T47D (cell line): ENCODE data around the gene EMID1.

Experiments
- DNase-seq, 2 experiments: peaks; one replicate each; pipeline versions ENCODE4 v3.0.0 to v3.0.0-alpha.2; 2011 to 2012; ENCODE audit warnings: low read depth in 1 of 2, low spot score in 1 of 2
- JUND ChIP-seq: IDR thresholded peaks from 2 replicates; pipeline ENCODE4 v1.6.1; 2012; ENCODE audit warnings: low read depth
- in situ Hi-C: cut with HindIII; loops from 2 replicates; pipeline ENCODE4 v1.10.0; 2016; ENCODE audit warnings: low sequenced_read_pairs, low pct_unique_long_range_greater_than_20kb

Gene EMID1

DNA sequence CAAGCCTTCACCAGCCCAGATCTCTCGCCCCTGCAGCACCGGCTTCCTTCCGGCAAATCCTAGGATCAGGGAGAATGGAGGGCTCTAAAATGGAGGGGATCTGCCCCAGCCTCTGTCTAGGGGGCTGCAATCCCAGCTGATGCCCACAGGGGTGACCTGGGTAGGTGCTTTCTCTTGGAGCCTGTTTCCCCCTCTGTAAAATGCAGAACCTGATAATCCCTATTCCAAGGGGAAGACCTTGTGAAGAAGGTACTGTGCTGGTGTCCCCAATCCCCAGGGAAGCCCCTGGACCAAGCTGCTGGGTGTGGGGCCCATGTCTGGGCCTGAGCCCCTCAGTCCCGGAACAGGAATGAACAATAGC lies 2.8 kb downstream of the EMID1 start:
- in situ Hi-C loops: no loop called here
- no peak for DNase-seq
- no peak for TF ChIP-seq JUND

DNA sequence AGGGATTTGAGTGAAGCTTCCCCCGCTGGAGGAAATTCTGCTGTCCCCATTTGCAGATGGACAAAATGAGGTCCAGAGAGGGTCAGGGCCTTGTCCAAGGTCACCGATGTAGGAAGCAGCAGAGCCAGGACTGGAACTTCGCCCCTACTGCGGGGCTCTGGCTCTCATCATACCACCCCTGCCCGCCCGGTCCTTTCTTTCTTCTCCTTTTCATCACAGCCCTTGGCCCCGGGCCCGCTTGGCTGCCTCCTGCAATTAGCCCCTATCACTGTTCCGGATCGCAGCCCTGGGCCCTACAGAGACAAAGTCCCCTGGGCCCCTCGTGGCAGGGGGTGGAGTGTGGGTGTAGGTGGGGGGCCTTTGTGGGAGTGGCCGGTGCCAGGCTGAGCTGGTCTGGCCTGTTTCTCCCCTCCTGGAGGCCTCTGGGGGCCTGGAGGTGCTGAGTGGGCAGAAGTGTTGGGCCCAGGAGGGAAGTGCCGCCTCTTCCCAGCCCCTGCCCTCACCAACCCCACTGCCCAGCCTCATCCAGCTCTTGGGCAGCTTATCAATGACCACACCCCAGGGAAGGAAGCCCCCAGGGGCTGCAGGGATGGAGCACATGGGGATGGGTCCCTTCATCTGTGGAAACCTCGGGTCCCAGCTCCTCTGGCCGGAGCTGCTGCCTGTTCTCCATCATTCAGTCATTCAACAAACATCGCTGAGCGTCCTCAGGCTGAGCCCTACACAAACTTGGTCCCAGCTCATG lies 3.4 kb downstream of the EMID1 start:
- TF ChIP-seq JUND: no peak
- in situ Hi-C loops: no loop called here
- DNase-seq: no peak

DNA sequence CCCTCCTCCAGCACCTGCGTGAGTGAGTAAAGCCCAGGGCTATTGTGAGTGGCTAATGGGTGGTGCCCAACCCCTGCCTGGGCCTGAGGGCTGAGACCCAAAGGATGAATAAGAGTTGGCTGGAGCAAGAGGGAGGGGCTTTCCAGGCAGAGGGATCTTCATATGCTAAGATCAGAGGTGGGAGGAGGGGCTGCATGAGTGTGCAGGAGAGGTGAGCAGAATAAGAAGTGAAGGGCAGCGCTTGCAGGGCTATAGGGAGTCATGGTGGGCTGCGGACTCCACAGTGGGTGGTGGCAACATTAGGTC lies 3.9 kb downstream of the EMID1 start:
- in situ Hi-C loops: no loop called here

DNA sequence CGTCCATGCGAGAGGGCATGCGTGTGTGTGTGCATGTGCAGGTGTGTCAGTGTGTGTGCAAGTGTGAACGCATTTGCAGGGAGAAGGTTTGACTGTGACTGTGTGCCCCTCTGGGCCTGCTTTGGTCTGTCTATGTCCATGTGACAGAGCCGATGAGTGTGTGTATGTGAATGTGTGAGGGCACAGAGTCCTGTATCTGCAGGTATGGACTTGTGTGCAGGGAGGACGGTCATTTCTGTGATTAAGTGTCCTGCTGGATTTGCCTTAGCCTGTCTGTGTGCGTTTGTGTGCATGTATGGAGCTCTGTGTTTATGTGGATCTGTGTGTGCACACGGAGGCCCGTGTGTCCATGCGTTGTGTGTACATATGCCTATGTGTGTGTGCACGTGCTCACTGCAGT lies 5.4 kb downstream of the EMID1 start:
- no peak for DNase-seq
- in situ Hi-C loops: no loop called here
- TF ChIP-seq JUND: no peak

More for the DNA sequence above, 3.9 kb downstream of the EMID1 start:
- no peak for TF ChIP-seq JUND
- no peak for DNase-seq

DNA sequence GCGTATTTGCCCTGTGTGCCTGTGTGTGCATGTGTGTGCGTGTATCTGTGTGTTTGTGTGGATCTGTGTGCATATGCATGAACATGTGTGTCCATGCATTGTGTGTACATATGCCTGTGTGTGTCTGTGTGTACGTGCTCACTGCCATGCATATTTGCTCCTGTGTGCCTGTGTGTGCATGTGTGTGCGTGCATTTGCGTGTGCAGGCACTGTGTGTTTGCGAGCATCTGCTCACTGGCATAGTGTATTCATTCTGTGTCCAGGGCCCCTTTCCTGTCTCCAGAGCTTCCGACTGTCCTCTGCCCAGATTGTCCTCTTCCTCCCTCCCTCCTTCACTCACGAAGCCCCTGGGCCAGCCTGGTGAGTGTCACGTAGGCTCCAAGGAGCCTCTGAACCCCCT lies 5.8 kb downstream of the EMID1 start:
- DNase-seq: no peak
- no peak for TF ChIP-seq JUND
- in situ Hi-C loops: no loop called here

DNA sequence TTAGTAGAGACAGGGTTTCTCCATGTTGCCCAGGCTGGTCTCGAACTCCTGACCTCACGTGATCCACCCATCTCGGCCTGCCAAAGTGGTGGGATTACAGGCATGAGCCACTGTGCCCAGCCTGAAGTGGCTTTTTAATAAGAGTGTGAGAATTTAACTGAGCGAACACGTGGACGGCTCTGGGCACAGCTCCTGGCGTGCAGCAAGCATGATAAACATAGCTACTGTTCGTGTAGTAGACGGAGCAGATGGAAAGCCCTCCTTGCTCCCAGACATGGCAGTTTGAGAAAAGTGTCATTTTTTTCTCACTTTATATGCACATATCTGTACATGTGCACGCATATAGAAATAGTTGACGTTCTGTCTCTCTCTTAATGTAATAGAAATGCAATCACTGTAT lies 7.0 kb downstream of the EMID1 start:
- no peak for DNase-seq
- in situ Hi-C loops: no loop called here
- no peak for TF ChIP-seq JUND

DNA sequence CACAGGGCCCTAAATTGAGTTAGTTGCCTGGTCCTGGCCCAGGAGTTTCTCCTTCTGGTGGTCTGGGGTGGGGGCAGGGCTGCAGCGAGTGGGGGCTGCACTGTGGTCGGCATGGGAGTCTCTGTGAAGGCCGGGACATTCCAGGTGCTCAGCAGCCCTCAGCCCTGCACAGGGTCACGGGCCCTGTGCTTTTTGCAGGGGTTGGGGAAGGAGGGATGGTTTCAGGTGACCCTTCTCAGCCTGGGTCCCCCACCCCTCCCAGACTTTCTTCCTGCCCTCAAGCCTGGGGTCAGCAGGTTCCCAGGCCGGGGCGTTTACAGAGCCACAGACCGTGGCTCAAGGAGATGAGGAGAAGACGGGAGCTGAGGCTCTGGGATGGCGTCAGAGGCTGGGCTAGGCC lies 7.8 kb downstream of the EMID1 start:
- TF ChIP-seq JUND: no peak
- in situ Hi-C loops: no loop called here

DNA sequence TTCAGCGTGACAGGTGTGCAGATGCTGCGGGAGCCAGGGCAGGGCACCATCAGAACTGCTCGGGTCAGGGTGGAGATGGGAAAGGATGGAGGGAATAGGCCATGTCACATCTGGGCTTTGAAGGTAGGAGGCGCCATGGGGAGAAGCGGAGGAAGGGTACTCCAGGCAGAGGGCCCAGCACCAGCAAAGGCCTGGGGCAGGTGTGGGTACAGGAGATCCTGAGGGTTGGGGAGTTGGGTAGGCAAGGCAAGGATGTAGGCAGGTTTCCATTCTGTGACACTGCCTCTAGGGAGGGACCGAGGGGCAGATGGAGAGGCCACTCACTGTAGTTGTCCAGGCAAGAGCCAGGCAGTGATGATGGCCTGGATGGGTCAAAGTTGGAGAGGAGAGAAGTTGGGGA lies 8.5 kb downstream of the EMID1 start:
- in situ Hi-C loops: no loop called here
- DNase-seq: no peak

More for the DNA sequence above, 7.8 kb downstream of the EMID1 start:
- DNase-seq: no peak

DNA sequence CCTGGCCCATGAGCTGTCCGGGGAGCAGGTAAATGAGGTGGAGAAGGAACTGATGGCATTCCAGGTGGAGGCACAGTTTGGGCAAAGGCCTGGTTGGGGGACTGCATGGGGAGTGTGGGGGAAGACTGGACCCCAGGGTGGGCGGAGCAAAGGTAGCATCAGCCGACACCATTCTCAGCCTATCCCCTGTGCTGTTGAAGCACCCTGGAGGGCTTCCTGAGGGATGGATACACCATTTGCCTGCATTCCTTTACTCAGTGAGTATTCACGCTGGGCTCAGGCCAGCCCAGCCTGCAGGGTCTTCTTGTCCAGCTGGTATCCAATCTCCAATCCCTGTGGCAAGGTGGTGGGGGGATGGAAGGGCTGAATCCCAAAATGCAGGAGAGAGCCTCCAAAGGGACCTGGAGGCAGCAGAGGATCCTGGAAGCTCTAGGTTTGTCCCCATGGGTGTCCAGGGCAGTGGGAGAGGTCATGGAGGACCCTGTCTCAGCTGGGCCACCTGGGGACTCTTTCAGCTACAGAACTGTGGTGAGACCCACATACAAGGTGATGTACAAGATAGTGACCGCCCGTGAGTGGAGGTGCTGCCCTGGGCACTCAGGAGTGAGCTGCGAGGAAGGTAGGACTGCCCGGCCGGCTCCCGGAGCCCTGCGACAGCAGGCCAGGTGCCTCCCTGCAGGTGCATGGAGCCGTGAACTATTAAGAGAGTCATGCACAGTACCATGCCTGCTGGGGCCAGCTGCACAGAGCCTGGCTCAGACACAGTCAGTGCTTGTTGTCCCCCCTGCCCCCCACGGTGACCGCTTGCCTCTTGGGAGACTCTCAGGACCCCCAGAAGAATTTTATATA lies 9.5 kb downstream of the EMID1 start:
- DNase-seq: no peak
- in situ Hi-C loops: no loop called here
- no peak for TF ChIP-seq JUND

More for the DNA sequence above, 8.5 kb downstream of the EMID1 start:
- no peak for TF ChIP-seq JUND

DNA sequence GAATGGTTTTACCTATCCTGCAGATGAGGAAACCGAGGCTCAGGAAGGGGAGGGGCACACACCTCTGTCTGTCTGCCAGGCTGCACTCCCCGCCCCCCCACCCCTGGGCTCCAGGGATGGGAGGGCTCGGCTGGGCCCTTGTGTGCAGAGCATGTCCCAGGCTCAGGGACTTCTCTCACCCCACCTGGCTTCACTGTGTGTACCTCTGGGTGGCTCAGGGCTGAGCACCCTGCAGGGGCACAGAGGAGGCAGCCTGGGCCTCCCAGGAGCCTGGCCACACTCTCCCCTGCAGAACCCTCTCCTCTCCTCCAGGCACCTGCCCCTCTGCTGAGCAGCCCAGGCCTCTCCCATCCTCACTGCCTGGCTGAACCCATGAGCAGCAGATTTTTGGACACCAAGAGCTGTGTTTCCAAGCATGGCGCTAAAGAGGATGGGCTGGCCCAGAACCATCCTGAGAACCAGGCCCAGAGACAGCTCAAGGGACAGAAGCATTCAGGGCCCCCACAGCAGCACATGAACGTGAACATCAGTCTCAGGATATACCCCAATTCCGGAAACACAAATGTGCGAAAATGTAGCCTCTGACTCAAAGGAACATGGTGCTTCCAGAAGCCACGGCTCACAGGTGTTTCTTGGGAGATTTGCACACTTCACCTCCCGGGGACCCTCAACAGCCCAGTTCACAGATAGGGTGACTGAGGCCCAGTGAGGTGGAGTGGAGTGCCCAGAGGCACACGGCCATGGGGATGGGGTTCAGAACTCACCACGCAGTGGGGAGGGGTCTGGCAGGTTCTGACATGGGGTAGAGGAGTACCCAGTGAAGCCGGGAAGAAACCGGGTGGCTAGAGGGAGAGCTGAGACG lies 10.5 kb downstream of the EMID1 start:
- in situ Hi-C loops: no loop called here
- DNase-seq: no peak
- no peak for TF ChIP-seq JUND

DNA sequence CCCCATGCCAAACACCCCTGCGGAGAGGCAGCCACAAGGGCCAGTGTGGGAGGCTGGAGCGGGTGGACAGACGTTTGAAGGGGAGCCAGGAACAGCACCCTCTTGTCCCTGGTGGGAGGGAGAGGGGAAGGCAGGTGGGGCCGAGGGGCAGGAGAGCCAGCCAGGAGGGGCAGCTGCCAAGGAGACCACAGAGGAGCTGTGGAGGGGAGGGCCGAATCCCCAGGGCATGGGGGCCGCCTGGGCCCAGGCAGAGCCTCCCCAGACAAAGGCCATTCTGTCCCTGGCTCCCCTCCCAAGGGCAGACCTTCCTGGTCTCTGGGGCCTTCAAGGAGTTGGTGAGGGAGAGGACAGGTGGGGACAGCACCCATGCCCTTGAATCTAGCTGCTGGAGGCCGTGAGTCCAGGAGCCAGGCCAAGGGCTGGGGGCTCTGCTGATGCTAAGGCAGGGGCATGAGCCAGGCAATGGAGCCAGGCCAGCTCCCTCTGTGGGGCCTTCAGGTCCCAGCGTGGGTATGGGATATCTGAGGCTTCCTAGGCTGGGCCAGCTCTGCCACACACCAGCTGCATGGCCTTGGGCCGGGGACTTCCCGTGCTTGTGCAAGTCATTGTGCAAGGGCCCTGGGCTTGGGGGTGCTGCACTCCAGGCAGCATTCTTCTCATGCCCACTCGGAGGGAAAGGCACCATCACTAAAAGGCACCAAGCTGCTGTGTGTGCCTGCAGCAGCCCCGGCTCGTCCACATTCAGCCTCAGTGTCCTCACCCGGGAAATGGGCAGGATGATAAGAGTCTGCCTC lies 11.4 kb downstream of the EMID1 start:
- in situ Hi-C loops: no loop called here
- peak in 1 of 2 experiments; percentile 37 for DNase-seq
- no peak for TF ChIP-seq JUND

DNA sequence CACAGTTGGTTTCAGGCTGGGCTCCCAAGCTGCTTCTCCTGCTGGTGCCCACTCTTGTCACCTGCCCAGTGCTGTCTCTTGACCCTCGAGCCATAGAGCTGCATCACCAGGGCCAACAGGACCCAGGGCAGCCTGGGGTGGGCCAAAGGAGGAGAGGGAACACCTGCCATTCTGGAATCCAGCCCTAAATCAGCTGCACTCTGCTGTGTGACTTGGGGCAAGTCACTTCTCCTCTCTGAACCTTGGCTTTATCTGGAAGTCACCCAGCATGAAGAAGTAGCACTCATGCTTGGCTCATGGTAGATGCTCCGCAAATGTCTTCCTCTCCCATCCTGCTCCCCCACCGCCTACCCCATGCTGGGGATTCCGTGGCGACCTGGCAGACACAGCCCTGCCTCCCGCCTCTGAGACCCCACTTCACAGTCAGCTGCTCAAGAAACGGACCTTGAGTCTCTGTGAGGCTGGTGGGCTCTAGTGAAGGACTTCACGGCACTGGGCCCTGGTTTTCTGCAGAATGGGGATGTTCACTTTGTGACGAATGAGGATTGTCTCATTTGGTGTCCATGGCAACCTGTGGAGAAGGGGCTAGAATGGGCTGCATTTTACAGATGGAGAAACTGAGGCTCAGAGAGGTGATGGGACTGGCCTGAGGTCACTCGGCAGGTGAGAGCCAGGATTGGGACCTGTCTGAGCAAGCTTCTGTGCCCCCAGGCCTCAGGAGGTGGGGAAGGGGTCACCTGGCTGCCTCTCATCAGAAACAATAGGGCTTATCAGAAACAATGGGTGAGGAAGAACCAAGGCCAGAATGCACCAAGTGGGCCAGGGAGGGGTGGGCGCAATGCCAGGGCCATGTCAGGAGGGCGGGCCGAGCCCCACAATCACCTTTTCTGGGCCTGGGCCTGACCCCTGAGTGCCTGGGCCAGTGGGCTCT lies 12.4 kb downstream of the EMID1 start:
- in situ Hi-C loops: no loop called here

More for the DNA sequence above, 12.4 kb downstream of the EMID1 start:
- TF ChIP-seq JUND: no peak
- DNase-seq: no peak
